H9 (cell line): Measurements from ENCODE around the gene LRP1. TPM values are rescaled to one million over a fixed set of nuclear protein-coding genes. Genes with fewer than 3 reads are reported as not detected.
A peak's percentile ranks its signal among the peaks of the same experiment; 100 is the strongest.

Experiments used
- DNase-seq: peaks from one replicate; pipeline ENCODE4 v3.0.0-alpha.2; 2017
- H2AFZ ChIP-seq: one replicate; pipeline ENCODE4 v1.6.1; 2013; ENCODE audit warnings: mild to moderate bottlenecking, low read length, control low read depth, moderate library complexity
- H2AK5ac ChIP-seq: 2 replicates; pipeline ENCODE4 v1.6.1; 2013; ENCODE audit warnings: low read length, control low read depth, mixed read lengths; ENCODE audit not compliant: insufficient read length
- H2BK120ac ChIP-seq: one replicate; pipeline ENCODE4 v1.6.1; 2013; ENCODE audit warnings: low read depth, mild to moderate bottlenecking, low read length, control low read depth, inconsistent platforms; ENCODE audit not compliant: poor library complexity, severe bottlenecking
- H2BK12ac ChIP-seq: 2 replicates; pipeline ENCODE4 v1.6.1; 2013; ENCODE audit warnings: low read length, control low read depth, mixed read lengths, low read depth; ENCODE audit not compliant: insufficient read length
- H2BK15ac ChIP-seq: 2 replicates; pipeline ENCODE4 v1.6.1; 2013; ENCODE audit warnings: low read depth, low read length, control low read depth
- H2BK20ac ChIP-seq: one replicate; pipeline ENCODE4 v1.6.1; 2013; ENCODE audit warnings: low read depth, mild to moderate bottlenecking, low read length, control low read depth, inconsistent platforms; ENCODE audit not compliant: poor library complexity, severe bottlenecking
- H2BK5ac ChIP-seq: 2 replicates; pipeline ENCODE4 v1.6.1; 2013; ENCODE audit warnings: low read length, control low read depth, mixed read lengths; ENCODE audit not compliant: insufficient read length
- H3K14ac ChIP-seq: 2 replicates; pipeline ENCODE4 v1.6.1; 2013; ENCODE audit warnings: low read length, control low read depth; ENCODE audit not compliant: insufficient read depth
- H3K18ac ChIP-seq: 2 replicates; pipeline ENCODE4 v1.6.1; 2013; ENCODE audit warnings: low read depth, mild to moderate bottlenecking, mixed read lengths, low read length, control low read depth; ENCODE audit not compliant: insufficient read length
- H3K23ac ChIP-seq: 2 replicates; pipeline ENCODE4 v1.6.1; 2013; ENCODE audit warnings: low read length, control low read depth, mixed read lengths, low read depth; ENCODE audit not compliant: insufficient read length
- H3K23me2 ChIP-seq: 2 replicates; pipeline ENCODE4 v1.6.1; 2013; ENCODE audit warnings: low read depth, mild to moderate bottlenecking, mixed read lengths, low read length, control low read depth; ENCODE audit not compliant: insufficient read length, poor library complexity, severe bottlenecking
- H3K27ac ChIP-seq: 2 replicates; pipeline ENCODE4 v1.5.1; 2013; ENCODE audit warnings: low read length, control low read depth, mixed read lengths, low read depth; ENCODE audit not compliant: insufficient read length
- H3K27me3 ChIP-seq: 2 replicates; pipeline ENCODE4 v1.6.1; 2013; ENCODE audit warnings: low read length, control low read depth, inconsistent platforms; ENCODE audit not compliant: insufficient read depth
- H3K4ac ChIP-seq: 2 replicates; pipeline ENCODE4 v1.6.1; 2013; ENCODE audit warnings: low read depth, mild to moderate bottlenecking, control low read depth, inconsistent platforms, low read length, moderate library complexity
- H3K4me1 ChIP-seq: 2 replicates; pipeline ENCODE4 v1.6.1; 2013; ENCODE audit warnings: low read length, control low read depth, inconsistent platforms; ENCODE audit not compliant: insufficient read depth
- H3K4me2 ChIP-seq: 2 replicates; pipeline ENCODE4 v1.6.1; 2013; ENCODE audit warnings: low read length, control low read depth, mixed read lengths; ENCODE audit not compliant: insufficient read length, insufficient read depth
- H3K56ac ChIP-seq: 2 replicates; pipeline ENCODE4 v1.6.1; 2013; ENCODE audit warnings: low read depth, mild to moderate bottlenecking, mixed read lengths, low read length, control low read depth; ENCODE audit not compliant: insufficient read length
- H3K79me1 ChIP-seq: 2 replicates; pipeline ENCODE4 v1.6.1; 2013; ENCODE audit warnings: low read depth, mild to moderate bottlenecking, moderate library complexity, low read length, control low read depth, inconsistent platforms; ENCODE audit not compliant: insufficient read depth, poor library complexity, severe bottlenecking
- H3K79me2 ChIP-seq: 2 replicates; pipeline ENCODE4 v1.6.1; 2013; ENCODE audit warnings: low read length, control low read depth, inconsistent platforms; ENCODE audit not compliant: insufficient read depth
- H3K9ac ChIP-seq: 2 replicates; pipeline ENCODE4 v1.6.1; 2013; ENCODE audit warnings: low read length, control low read depth, mixed read lengths; ENCODE audit not compliant: insufficient read length; ENCODE audit errors: extremely low read depth
- H3K9me3 ChIP-seq: one replicate; pipeline ENCODE4 v1.6.1; 2013; ENCODE audit warnings: low read depth, low read length, inconsistent platforms; ENCODE audit not compliant: control insufficient read depth
- H3T11ph ChIP-seq: one replicate; pipeline ENCODE4 v1.6.1; 2013; ENCODE audit warnings: mild to moderate bottlenecking, low read length, control low read depth, inconsistent platforms
- H4K20me1 ChIP-seq: one replicate; pipeline ENCODE4 v1.6.1; 2013; ENCODE audit not compliant: control insufficient read depth, insufficient read length, insufficient read depth
- H4K5ac ChIP-seq: 2 replicates; pipeline ENCODE4 v1.6.1; 2013; ENCODE audit warnings: low read depth, mild to moderate bottlenecking, mixed read lengths, low read length, control low read depth; ENCODE audit not compliant: insufficient read length
- H4K8ac ChIP-seq: replicated peaks from 2 replicates; pipeline ENCODE4 v1.6.1; 2013; ENCODE audit warnings: low read length, control low read depth, mixed read lengths, low read depth; ENCODE audit not compliant: insufficient read length
- H4K91ac ChIP-seq: 2 replicates; pipeline ENCODE4 v1.6.1; 2013; ENCODE audit warnings: low read depth, mild to moderate bottlenecking, moderate library complexity, mixed read lengths, low read length, control low read depth; ENCODE audit not compliant: insufficient read length
- H3K27ac Mint-ChIP-seq, 3 experiments: 2 replicates in 2 of 3; 3 replicates in 1 of 3; pipeline ENCODE4 v1.8.0; 2020 to 2021; ENCODE audit warnings: mixed read lengths in 3 of 3, mild to moderate bottlenecking in 1 of 3, moderate library complexity in 1 of 3
- H3K27me3 Mint-ChIP-seq: 2 replicates; pipeline ENCODE4 v1.8.0; 2021; ENCODE audit warnings: low read depth, mild to moderate bottlenecking, moderate library complexity, mixed read lengths
- H3K36me3 Mint-ChIP-seq, 3 experiments: 2 replicates in 2 of 3; 3 replicates in 1 of 3; pipeline ENCODE4 v1.8.0; 2020 to 2021; ENCODE audit warnings: low read depth in 3 of 3, mixed read lengths in 3 of 3; ENCODE audit not compliant: insufficient read depth in 1 of 3
- H3K4me1 Mint-ChIP-seq, 2 experiments: 2 replicates each; pipeline ENCODE4 v1.8.0; 2020; ENCODE audit warnings: mixed read lengths in 2 of 2
- H3K4me3 Mint-ChIP-seq, 2 experiments: 2 replicates in 1 of 2; 3 replicates in 1 of 2; pipeline ENCODE4 v1.8.0; 2020 to 2021; ENCODE audit warnings: mild to moderate bottlenecking in 2 of 2, mixed read lengths in 2 of 2, moderate library complexity in 1 of 2
- H3K9me3 Mint-ChIP-seq, 2 experiments: 2 replicates in 1 of 2; 3 replicates in 1 of 2; pipeline ENCODE4 v1.8.0; 2020; ENCODE audit warnings: mild to moderate bottlenecking in 2 of 2, mixed read lengths in 2 of 2, moderate library complexity in 1 of 2
- CTCF ChIP-seq: fragments of 200-600 bp; sonication (generic); conservative IDR thresholded peaks from 3 replicates; pipeline ENCODE4 v1.8.0; 2021; ENCODE audit warnings: antibody characterized with exemption, mild to moderate bottlenecking
- WGBS: extraction: QIAGEN DNeasy Blood & Tissue Kit; methylation state at CpG from one replicate; pipeline ENCODE4 v1.1.7; 2013; ENCODE audit warnings: missing lambda C conversion rate, low lambda C conversion rate, mixed read lengths; ENCODE audit not compliant: insufficient read length; ENCODE audit errors: extremely low coverage; 5-methylcytosine and 5-hydroxymethylcytosine counted together
- total RNA-seq: library from RNA; stranded (reverse); gene quantifications from 2 replicates; pipeline ENCODE4 v1.2.1, GENCODE V29; 2021

Gene LRP1
- total RNA-seq, 1 experiment from 2014 or later: 115 TPM

- Histone ChIP-seq H2AFZ (no peak overlapping the region), H4K20me1 (peaks cover 4% of the 10 kb centered on the region), H4K8ac (no peak overlapping the region), H3K27me3 (peaks cover 52% of the 10 kb centered on the region), H3K56ac (no peak overlapping the region), H3K9ac (no peak overlapping the region), H3T11ph (no peak overlapping the region), H2BK20ac (no peak overlapping the region), H3K4ac (no peak overlapping the region), H3K4me1 (no peaks in the 10 kb centered on the region), H2BK12ac (no peak overlapping the region), H2AK5ac (no peak overlapping the region), H3K4me2 (no peak overlapping the region), H3K27ac (no peak overlapping the region), H4K91ac (no peak overlapping the region), H4K5ac (no peak overlapping the region), H3K23me2 (peaks cover 26% of the 10 kb centered on the region), H2BK5ac (no peak overlapping the region), H3K9me3 (no peaks in the 10 kb centered on the region), H2BK120ac (no peak overlapping the region), H2BK15ac (no peak overlapping the region), H3K23ac (no peak overlapping the region), H3K79me1 (no peaks in the 10 kb centered on the region), H3K14ac (no peak overlapping the region), H3K79me2 (no peaks in the 10 kb centered on the region), H3K18ac (no peak overlapping the region)
- WGBS: no CpG with 5 or more reads among the region's 9 CpGs
- Mint-ChIP-seq H3K27me3 (peaks cover 76% of the 10 kb centered on the region), H3K4me1 (peaks cover 51 to 65% of the 10 kb centered on the region in 2 experiments), H3K36me3 (peaks cover 25 to 29% (median 27%) of the 10 kb centered on the region in 3 experiments), H3K9me3 (no peaks in the 10 kb centered on the region), H3K27ac (no peak overlapping the region; a peak in 1 of 7 replicates), H3K4me3 (peak overlapping the region; percentile 72 to 87; a peak in 4 of 5 replicates)
- no peak for TF ChIP-seq CTCF
- peak; percentile 44 for DNase-seq
Observed at GRCh38 chr12:57236925-57237595, 108.8 kb downstream of the LRP1 start.
